Measurements from ENCODE around the gene THY1.

- TF ChIP-seq CTCF (IDR thresholded peaks at IDR 0.05), result no peak
- TF ChIP-seq POLR2A (IDR thresholded peaks at IDR 0.05), result no peak
Observed at GRCh38 chr11:119380827-119381180, 42.2 kb downstream of the THY1 start.

Measured in Peyer's patch (tissue), 4 donors.